ENCODE measurements around the gene POPDC2. TPM values are rescaled to one million over a fixed set of nuclear protein-coding genes. Genes with fewer than 3 reads are reported as not detected.

POPDC2 gene
- total RNA-seq, 2 donors from 2014 or later = 6.6 to 7.2 TPM

DNA sequence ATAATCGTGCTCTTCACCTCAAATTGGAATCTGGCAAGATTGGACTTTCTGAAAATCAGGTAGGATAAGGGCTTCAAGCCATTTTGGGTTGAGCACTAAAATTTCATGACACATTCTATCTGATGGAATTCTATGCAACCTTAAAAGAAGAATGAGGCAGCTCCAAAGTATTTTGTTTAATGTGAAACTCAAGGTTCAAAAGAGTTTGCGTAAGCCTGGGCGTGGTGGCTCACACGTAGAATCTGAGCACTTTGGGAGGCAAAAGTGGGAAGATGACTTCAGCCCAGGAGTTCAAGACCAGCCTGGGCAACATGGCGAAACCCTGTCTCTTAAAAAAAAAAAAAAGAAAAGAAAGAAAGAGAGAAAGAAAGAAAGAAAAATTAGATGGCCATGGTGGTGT, 66.3 kb downstream of the POPDC2 start:
- Mint-ChIP-seq H3K36me3 (ENCODE audit: insufficient read depth in 2 of 2) (peaks cover 6 to 7% of the 10 kb centered on the region in 2 donors), H3K4me3 (no peak overlapping the region), H3K4me1 (ENCODE audit: low read depth) (peaks cover 25% of the 10 kb centered on the region), H3K27ac (no peak overlapping the region), H3K9me3 (peaks cover 0 to 1% of the 10 kb centered on the region in 2 donors), H3K27me3 (ENCODE audit: low read depth) (peaks cover 36% of the 10 kb centered on the region)
- ATAC-seq (replicated peaks in 1 of 2) (no peak), DNase-seq (no peak)

DNA sequence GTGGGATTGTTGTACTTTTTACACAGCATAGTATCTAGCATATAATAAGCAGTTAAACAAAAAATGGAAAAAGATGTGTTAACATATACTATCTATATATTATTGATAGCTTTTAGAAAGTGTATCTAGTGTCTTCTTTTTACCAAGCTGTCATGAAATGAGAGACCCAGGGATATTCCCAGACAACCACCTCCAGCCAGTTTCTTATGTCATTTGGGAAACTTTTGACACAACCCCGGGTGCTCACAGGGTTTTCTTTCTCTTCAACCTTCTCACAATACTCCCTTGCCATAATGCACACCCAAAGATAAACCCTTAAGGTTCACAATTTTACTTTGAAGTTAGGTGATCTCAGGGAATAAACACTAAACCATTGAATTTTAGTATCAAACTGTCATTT, 67.5 kb downstream of the POPDC2 start:
- peaks cover 6 to 7% of the 10 kb centered on the region in 2 donors for H3K36me3 Mint-ChIP-seq (ENCODE audit: insufficient read depth in 2 of 2)
- H3K9me3 Mint-ChIP-seq = peaks cover 0 to 1% of the 10 kb centered on the region in 2 donors
- peaks cover 41% of the 10 kb centered on the region for H3K27me3 Mint-ChIP-seq (ENCODE audit: low read depth)
- DNase-seq (no peak), ATAC-seq (replicated peaks in 1 of 2) (no peak)
- H3K4me3 Mint-ChIP-seq = no peak overlapping the region
- H3K27ac Mint-ChIP-seq = no peak overlapping the region
- H3K4me1 Mint-ChIP-seq (ENCODE audit: low read depth) = peaks cover 23% of the 10 kb centered on the region

Other genes starting within 250 kb of the POPDC2 start
- gene TMEM39A, start 197.0 kb downstream of the POPDC2 start, total RNA-seq = 10 to 100 TPM; 47.7 to 67.4 TPM
- gene POGLUT1, start 191.6 kb downstream of the POPDC2 start, total RNA-seq = 10 to 100 TPM; 35.4 to 48.4 TPM
- gene TIMMDC1, start 162.0 kb downstream of the POPDC2 start, total RNA-seq = 10 to 100 TPM; 89.6 to 89.9 TPM
- gene CD80, start 101.0 kb downstream of the POPDC2 start, total RNA-seq = 10 to 100 TPM in 1 of 2 donors, 1 to 10 TPM in 1; 8.3 to 11.9 TPM
- gene ADPRH, start 81.1 kb downstream of the POPDC2 start, total RNA-seq = 10 to 100 TPM in 1 of 2 donors, 1 to 10 TPM in 1; 6.3 to 13.8 TPM
- 1 to 10 TPM in 1 of 2 donors, under 1 TPM in 1; 0.79 to 1.2 TPM for gene PLA1A, start 62.7 kb downstream of the POPDC2 start, total RNA-seq
- gene COX17, start 16.8 kb upstream of the POPDC2 start, total RNA-seq = 10 to 100 TPM; 58.5 to 63.9 TPM
- gene CFAP91, start 42.4 kb upstream of the POPDC2 start, total RNA-seq = under 1 TPM; 0.30 to 0.41 TPM
- under 1 TPM; 0.17 to 0.25 TPM for gene NR1I2, start 121.5 kb upstream of the POPDC2 start, total RNA-seq

Measured in activated T-cell treated with anti-CD3 and anti-CD28 coated beads, Interleukin-2, amount 50 U/mL, for 72 hours (primary cell).